ENCODE data around the gene STOX2.

DNA sequence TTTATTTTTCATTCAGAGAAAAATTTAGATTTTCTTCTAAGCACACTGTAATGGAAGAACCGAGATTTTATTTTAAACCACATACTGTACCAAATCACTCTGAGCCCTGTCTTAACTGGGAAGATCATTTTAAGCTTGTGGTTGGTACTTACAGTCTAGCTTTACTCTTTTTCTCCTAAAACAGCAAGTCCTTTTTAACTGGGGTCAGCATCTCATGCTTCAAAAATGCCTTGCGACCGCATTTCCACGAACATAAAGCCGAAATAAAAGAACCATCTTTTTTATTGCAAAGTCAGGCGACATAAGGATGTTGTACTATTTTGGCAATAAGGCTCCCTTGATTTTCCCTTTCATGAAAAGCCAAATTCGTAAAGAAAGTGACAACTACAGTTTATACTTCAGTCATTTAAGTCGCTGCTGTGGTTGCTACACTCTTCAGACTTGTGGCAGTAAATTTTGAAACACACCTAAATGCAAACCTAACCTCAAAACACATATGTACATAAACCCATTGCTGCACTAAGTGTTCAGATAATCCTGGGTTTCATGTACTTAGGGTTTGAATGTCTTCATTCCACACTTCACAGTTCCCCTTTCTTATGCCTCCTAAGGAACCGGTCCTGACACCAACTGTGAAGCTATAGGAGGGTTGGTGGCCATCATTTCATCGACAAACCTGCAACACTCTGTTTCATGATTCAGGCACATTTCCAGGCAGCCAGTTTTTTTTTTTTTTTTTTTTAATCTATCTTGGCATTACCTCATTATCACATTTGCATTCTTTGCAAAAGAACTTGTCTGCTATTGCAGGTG, 3.0 kb downstream of the STOX2 start:
- TF ChIP-seq, protein P1, sequence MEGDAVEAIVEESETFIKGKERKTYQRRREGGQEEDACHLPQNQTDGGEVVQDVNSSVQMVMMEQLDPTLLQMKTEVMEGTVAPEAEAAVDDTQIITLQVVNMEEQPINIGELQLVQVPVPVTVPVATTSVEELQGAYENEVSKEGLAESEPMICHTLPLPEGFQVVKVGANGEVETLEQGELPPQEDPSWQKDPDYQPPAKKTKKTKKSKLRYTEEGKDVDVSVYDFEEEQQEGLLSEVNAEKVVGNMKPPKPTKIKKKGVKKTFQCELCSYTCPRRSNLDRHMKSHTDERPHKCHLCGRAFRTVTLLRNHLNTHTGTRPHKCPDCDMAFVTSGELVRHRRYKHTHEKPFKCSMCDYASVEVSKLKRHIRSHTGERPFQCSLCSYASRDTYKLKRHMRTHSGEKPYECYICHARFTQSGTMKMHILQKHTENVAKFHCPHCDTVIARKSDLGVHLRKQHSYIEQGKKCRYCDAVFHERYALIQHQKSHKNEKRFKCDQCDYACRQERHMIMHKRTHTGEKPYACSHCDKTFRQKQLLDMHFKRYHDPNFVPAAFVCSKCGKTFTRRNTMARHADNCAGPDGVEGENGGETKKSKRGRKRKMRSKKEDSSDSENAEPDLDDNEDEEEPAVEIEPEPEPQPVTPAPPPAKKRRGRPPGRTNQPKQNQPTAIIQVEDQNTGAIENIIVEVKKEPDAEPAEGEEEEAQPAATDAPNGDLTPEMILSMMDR (IDR thresholded peaks at IDR 0.05), result no peak
- TF ChIP-seq POLR2AphosphoS5 (IDR thresholded peaks at IDR 0.05) (no peak), POLR2A (IDR thresholded peaks at IDR 0.05) (no peak), EP300 (IDR thresholded peaks at IDR 0.05) (no peak)
